Measurements from ENCODE around the gene GSTM2.

GSTM2 gene

DNA sequence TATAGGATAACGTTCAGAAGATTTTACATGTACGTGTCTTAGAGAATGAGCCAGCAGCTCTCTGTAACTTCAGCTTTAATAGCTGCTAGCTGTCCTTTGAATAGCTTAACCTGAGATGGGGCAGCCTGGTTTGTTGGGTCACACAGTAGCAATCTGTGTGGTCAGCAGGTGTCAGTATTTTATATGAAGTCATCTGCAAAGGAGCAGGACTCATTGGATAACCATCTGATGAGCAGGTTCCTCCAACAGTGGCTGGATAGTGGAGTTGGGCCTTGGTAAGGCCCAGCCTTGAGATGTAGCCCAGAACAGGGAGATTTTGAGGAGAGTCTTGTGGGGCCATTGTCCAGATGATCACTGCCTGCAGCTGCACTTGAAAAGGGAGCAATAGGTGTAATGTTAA lies 50.6 kb downstream of the GSTM2 start:
- DNase-seq, result no peak

DNA sequence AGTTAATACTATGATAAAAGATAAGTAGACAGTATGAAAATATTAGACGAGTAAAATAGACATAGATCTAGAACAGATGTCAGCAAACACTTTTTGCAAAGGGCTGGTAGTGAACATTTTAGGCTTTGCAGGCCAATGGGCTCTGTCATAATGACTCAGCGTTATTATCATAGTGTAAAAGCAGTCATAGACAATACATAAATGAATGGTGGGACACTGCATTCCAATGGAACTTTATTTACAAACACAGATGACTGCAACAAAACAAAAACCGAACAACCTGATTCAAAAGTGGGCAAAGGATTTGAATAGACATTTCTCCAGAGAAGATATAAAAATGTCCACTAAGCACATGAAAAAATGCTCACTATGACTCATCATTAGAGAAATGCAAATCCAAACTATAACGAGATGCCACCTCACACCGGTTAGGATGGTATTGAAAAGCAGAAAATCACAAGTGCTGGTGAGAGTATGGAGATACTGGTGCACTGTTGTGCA lies 51.5 kb downstream of the GSTM2 start:
- DNase-seq, result no peak

DNA sequence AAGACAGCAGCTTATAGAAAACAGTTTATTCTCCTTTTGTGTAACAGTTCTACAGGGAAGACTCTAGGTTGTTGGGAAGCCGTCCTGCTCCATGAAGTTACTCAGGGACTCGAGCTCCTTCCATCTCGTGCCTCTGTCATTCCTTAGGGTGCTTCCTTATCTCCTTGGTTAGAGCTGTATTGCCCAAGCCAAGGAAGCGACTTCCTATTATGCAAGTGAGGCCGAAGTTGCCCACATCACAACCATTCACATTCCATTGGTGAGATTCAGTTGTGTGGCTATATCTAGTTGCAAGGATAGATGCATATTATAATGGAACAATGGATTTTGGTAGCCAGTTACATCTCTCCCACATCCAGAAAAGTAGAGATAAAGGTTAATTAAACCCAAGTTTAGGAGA lies 53.2 kb downstream of the GSTM2 start:
- no peak for DNase-seq

DNA sequence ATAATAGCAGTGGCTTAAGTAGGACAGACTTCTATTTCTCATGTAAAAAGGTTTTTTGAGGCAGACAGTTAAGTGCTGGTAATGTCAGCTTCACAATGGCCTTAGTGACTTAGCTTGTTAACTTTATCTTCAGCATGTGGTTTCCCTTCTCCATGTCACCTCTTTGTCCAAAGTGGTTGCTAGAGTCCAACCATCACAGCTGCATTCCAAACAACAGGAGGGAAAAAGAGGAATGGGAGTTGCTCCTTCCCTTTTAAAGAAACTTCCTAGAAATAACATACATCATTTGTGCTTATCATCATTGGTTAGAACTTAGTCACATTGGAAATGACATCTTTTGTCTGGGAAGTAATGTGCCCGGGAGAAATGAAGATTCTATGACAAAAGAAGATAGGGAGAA lies 54.1 kb downstream of the GSTM2 start:
- no peak for DNase-seq

DNA sequence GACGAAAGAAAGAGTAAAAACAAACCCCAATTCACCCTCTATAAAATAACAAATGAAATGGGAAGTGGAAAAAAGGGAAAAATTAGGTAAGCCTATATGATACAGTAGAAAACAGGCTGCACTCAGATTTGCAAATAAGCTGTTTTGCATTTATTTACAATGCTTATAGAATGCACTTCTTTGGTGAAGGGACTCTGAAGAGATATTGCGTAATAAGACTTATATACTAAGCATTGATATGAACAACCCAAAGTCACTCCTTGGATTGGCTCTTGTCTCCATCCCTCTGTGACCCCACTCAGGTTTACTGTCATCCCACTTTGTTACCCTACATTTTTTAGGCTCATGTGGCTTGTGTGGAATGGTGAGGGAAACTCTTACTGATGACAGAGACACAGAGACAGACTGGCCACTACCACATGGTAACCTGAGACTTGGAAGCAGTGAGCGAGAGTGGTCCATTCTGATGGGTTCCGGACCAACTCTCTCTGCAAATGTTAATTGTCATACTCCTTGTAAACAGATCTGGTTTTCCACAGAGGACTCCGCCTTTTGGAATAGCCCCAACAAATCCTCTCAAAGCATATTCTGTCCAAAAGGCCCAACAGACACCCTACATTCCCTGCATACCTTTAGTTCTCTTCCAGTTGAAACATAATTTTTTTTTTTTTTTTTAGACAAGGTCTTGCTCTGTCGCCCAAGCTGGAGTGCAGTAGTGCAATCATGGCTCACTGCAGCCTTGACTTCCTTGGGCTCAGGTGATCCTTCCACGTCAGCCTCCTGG lies 55.2 kb downstream of the GSTM2 start:
- no peak for DNase-seq

Measured in eye (tissue), 1 donor.